ENCODE measurements around the gene PSMD12.
"Not testable (repeated sequence)": the region's sequence is repeated elsewhere in the genome, so short reads cannot be mapped to it uniquely, and the experiment has no call there.

The PSMD12 gene

DNA sequence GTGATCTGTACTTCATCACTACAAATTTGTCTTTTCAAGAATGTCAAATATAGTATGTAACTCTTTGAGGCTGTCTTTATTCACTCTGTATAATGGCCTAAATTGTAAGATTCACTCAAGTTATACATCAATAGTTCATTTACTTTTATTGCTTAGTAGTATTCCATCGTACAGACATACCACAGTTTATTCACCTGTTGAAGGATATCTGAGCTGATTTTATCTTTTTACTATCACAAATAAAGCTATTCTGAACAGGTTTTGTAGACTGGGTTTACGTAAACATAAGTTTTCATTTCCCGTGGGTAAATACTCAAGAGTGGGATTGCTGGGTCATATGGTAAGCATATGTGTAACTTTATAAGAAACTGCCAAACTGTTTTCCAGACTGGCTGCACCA, 18.6 kb downstream of the PSMD12 start:
- Histone ChIP-seq H3K27me3 (ENCODE audit: insufficient read depth, low read length) (no peaks in the 10 kb centered on the region), H3K36me3 (ENCODE audit: insufficient read depth, low read depth, low read length) (peaks cover 91% of the 10 kb centered on the region), H3K4me1 (ENCODE audit: insufficient read depth, low read length) (no peaks in the 10 kb centered on the region), H3K9ac (ENCODE audit: low read depth, low read length) (no peak overlapping the region), H3K4me3 (ENCODE audit: low read length) (no peak overlapping the region), H3K27ac (ENCODE audit: low read length) (no peak overlapping the region), H3K9me3 (ENCODE audit: insufficient read depth, low read depth, low read length) (no peaks in the 10 kb centered on the region)

DNA sequence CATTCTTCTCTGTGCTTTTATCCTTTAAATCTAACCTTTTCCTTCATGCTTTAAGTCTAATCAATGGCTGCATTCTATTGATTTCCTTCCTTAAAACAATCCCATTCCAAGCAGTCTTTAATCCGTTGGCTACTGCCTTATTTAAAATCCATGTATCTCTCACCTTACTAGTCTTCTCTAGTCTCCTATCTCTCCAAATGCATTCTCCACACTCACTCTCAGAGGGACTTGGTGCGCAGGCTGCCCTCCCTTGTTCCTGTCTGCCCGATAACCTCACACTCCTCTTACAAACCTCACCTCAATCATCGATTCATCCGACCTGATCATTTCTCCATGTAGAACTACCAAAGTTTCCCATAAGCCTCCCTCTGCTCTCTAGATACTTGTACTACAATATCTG, 23.1 kb downstream of the PSMD12 start:
- no peaks in the 10 kb centered on the region for H3K4me1 ChIP-seq (ENCODE audit: insufficient read depth, low read length)

DNA sequence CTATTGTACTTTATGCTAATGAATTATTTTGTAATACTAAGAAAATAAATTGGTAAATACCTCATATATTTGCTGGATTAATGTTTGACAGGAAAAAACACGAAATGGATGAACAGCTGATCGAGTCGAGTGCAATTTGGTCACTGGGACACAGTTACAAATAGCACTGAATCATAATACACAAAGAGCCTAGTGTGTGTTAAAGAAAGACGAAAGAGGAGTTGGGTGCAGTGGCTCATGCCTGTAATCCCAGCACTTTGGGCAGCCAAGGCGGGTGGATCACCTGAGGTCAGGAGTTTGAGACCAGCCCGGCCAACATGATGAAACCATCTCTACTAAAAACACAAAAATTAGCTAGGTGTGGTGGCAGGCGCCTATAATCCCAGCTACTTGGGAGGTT, 28.0 kb downstream of the PSMD12 start:
- not testable (repeated sequence) for H3K4me1 ChIP-seq (ENCODE audit: insufficient read depth, low read length); H3K4me3 ChIP-seq (ENCODE audit: low read length); H3K27ac ChIP-seq (ENCODE audit: low read length); H3K27me3 ChIP-seq (ENCODE audit: insufficient read depth, low read length); H3K9me3 ChIP-seq (ENCODE audit: insufficient read depth, low read depth, low read length); H3K9ac ChIP-seq (ENCODE audit: low read depth, low read length)
- peaks cover 40% of the 10 kb centered on the region for H3K36me3 ChIP-seq (ENCODE audit: insufficient read depth, low read depth, low read length)

More for the DNA sequence above, 23.1 kb downstream of the PSMD12 start:
- peaks cover 85% of the 10 kb centered on the region for H3K36me3 ChIP-seq (ENCODE audit: insufficient read depth, low read depth, low read length)
- H3K27me3 ChIP-seq (ENCODE audit: insufficient read depth, low read length): no peaks in the 10 kb centered on the region
- H3K27ac ChIP-seq (ENCODE audit: low read length): no peak overlapping the region
- no peak overlapping the region for H3K4me3 ChIP-seq (ENCODE audit: low read length)
- no peak overlapping the region for H3K9ac ChIP-seq (ENCODE audit: low read depth, low read length)
- H3K9me3 ChIP-seq (ENCODE audit: insufficient read depth, low read depth, low read length): no peaks in the 10 kb centered on the region

DNA sequence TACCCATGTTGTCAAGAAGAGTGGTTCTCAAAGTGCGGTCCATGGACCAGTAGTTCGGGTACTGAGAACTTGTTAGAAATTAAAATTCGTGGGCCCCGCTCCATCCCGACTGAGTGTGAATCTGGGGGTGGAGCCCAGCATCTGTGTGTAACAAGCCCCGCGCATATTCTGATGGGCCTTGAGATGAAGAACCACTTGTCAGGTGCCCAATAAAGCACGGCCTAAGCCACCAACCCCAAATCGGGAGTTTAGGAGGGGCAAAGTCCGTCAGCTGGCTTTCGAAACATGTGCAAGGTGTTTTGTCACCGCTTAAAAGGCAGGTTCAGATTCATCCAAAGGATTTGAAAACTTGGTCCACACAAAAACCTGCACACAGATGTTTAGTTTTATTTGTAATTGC, 29.5 kb downstream of the PSMD12 start:
- H3K27me3 ChIP-seq (ENCODE audit: insufficient read depth, low read length): no peaks in the 10 kb centered on the region

DNA sequence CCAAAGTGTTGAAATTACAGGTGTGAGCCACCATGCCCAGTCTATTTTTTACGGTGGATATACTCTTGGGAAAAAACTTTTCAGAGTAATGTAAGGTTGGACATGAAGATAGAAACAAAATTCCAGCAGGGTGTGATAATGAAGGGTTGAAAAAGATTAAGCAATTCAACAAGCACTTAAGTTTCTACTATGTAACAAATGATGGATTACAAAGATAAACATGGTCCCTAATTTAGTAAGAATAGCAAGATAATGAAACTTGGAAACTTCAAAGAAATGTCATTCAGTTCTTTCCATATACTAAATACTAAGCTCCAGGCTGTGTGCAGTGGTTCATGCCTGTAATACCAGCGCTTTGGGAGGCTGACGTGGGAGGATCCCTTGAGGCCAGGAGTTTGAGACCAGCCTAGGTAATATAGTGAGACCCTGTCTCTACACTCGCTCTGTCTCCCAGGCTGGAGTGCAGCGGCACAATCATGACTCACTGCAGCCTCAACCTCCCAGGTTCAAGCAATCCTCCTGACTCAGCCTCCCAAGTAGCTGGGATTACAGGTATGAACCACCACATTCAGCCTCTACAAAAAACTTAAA, 31.0 kb downstream of the PSMD12 start:
- H3K4me3 ChIP-seq (ENCODE audit: low read length): no peak overlapping the region
- H3K9ac ChIP-seq (ENCODE audit: low read depth, low read length): no peak overlapping the region
- H3K36me3 ChIP-seq (ENCODE audit: insufficient read depth, low read depth, low read length): peaks cover 10% of the 10 kb centered on the region; the same call in 1 of the 2 replicates
- H3K9me3 ChIP-seq (ENCODE audit: insufficient read depth, low read depth, low read length): no peaks in the 10 kb centered on the region
- no peaks in the 10 kb centered on the region for H3K4me1 ChIP-seq (ENCODE audit: insufficient read depth, low read length)
- H3K27me3 ChIP-seq (ENCODE audit: insufficient read depth, low read length): no peaks in the 10 kb centered on the region
- H3K27ac ChIP-seq (ENCODE audit: low read length): no peak overlapping the region

More for the DNA sequence above, 29.5 kb downstream of the PSMD12 start:
- no peak overlapping the region for H3K4me3 ChIP-seq (ENCODE audit: low read length)
- no peaks in the 10 kb centered on the region for H3K9me3 ChIP-seq (ENCODE audit: insufficient read depth, low read depth, low read length)
- peaks cover 25% of the 10 kb centered on the region for H3K36me3 ChIP-seq (ENCODE audit: insufficient read depth, low read depth, low read length)
- H3K9ac ChIP-seq (ENCODE audit: low read depth, low read length): no peak overlapping the region
- no peaks in the 10 kb centered on the region for H3K4me1 ChIP-seq (ENCODE audit: insufficient read depth, low read length)
- H3K27ac ChIP-seq (ENCODE audit: low read length): no peak overlapping the region

GRCh38 chr17:67332162-67332508, 34.2 kb downstream of the PSMD12 start:
- H3K36me3 ChIP-seq (ENCODE audit: insufficient read depth, low read depth, low read length); H3K27ac ChIP-seq (ENCODE audit: low read length); H3K4me3 ChIP-seq (ENCODE audit: low read length); H3K27me3 ChIP-seq (ENCODE audit: insufficient read depth, low read length); H3K4me1 ChIP-seq (ENCODE audit: insufficient read depth, low read length); H3K9ac ChIP-seq (ENCODE audit: low read depth, low read length); H3K9me3 ChIP-seq (ENCODE audit: insufficient read depth, low read depth, low read length): not testable (repeated sequence)

DNA sequence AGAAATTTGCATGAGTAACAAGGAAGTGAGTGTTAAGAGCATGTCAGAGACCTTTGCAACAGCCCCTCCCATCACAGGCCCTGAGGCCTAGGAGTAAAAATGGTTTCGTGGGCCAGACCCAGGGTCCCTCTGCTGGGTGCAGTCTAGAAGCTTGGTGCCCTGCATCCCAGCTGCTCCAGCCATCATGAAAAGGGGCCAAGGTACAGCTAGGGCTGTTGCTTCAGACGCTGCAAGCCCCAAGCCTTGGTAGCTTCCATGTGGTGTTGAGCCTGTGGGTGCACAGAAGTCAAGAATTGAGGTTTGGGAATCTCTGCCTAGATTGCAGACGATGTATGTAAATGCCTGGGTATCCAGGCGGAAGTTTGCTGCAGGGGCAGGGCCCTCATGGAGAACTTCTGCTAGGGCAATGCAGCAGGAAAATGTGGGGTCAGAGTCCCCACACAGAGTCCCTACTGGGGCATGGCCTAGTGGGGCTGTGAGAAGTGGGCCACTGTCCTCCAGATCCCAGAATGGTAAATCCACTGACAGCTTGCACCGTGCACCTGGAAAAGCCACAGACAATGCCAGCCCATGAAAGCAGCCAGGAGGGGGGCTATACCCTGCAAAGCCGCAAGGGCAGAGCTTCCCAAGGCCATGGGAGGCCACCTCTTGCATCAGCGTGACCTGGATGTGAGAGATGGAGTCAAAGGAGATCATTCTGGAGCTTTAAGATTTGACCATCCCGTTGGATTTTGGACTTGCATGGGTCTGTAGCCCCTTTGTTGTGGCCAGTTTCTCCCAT, 34.8 kb downstream of the PSMD12 start:
- H3K4me3 ChIP-seq (ENCODE audit: low read length); H3K36me3 ChIP-seq (ENCODE audit: insufficient read depth, low read depth, low read length); H3K9ac ChIP-seq (ENCODE audit: low read depth, low read length); H3K9me3 ChIP-seq (ENCODE audit: insufficient read depth, low read depth, low read length); H3K27ac ChIP-seq (ENCODE audit: low read length); H3K27me3 ChIP-seq (ENCODE audit: insufficient read depth, low read length); H3K4me1 ChIP-seq (ENCODE audit: insufficient read depth, low read length): not testable (repeated sequence)

DNA sequence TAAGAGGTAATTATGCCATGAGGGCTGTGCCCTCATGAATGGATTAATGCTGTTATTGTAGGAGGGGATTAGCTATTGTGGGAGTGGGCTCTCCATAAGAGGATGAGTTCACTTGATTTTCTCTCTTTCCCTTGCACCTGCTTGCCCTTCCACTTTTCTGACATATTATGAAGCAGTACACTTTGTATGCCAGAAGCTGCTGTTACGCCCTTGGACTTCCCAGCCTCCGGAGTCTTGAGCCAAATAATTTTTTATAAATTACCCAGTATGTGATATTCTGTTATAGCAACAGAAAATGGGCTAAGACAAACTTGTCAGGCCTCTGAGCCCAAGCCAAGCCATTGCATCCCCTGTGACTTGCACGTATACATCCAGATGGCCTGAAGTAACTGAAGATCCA, 38.4 kb downstream of the PSMD12 start:
- Histone ChIP-seq H3K9me3 (ENCODE audit: insufficient read depth, low read depth, low read length) (no peaks in the 10 kb centered on the region), H3K27me3 (ENCODE audit: insufficient read depth, low read length) (no peaks in the 10 kb centered on the region), H3K9ac (ENCODE audit: low read depth, low read length) (no peak overlapping the region), H3K4me3 (ENCODE audit: low read length) (no peak overlapping the region), H3K27ac (ENCODE audit: low read length) (no peak overlapping the region), H3K36me3 (ENCODE audit: insufficient read depth, low read depth, low read length) (no peaks in the 10 kb centered on the region), H3K4me1 (ENCODE audit: insufficient read depth, low read length) (no peaks in the 10 kb centered on the region)

DNA sequence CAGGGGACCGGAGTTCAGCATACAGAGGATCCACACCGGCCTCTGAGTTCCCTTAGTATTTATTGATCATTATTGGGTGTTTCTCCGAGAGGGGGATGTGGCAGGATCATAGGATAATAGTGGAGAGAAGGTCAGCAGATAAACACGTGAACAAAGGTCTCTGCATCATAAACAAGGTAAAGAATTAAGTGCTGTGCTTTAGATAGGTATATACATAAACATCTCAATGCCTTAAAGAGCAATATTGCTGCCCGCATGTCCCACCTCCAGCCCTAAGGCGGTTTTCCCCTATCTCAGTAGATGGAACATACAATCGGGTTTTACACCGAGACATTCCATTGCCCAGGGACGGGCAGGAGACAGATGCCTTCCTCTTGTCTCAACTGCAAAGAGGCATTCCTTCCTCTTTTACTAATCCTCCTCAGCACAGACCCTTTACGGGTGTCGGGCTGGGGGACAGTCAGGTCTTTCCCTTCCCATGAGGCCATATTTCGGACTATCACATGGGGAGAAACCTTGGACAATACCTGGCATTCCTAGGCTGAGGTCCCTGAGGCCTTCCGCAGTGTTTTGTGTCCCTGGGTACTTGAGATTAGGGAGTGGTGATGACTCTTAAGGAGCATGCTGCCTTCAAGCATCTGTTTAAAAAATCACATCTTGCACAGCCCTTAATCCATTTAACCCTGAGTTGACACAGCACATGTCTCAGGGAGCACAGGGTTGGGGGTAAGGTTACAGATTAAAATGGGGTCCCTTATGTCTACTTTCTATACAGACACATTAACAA, 39.2 kb downstream of the PSMD12 start:
- not testable (repeated sequence) for H3K9me3 ChIP-seq (ENCODE audit: insufficient read depth, low read depth, low read length); H3K9ac ChIP-seq (ENCODE audit: low read depth, low read length); H3K27ac ChIP-seq (ENCODE audit: low read length); H3K4me3 ChIP-seq (ENCODE audit: low read length); H3K36me3 ChIP-seq (ENCODE audit: insufficient read depth, low read depth, low read length); H3K27me3 ChIP-seq (ENCODE audit: insufficient read depth, low read length); H3K4me1 ChIP-seq (ENCODE audit: insufficient read depth, low read length)

- Histone ChIP-seq H3K4me3 (ENCODE audit: low read length) (no peak overlapping the region), H3K27ac (ENCODE audit: low read length) (no peak overlapping the region), H3K9ac (ENCODE audit: low read depth, low read length) (no peak overlapping the region), H3K27me3 (ENCODE audit: insufficient read depth, low read length) (no peaks in the 10 kb centered on the region), H3K4me1 (ENCODE audit: insufficient read depth, low read length) (peaks cover 6% of the 10 kb centered on the region; the same call in 1 of the 2 replicates), H3K9me3 (ENCODE audit: insufficient read depth, low read depth, low read length) (no peaks in the 10 kb centered on the region), H3K36me3 (ENCODE audit: insufficient read depth, low read depth, low read length) (no peaks in the 10 kb centered on the region)
These were observed 39.9 kb downstream of the PSMD12 start for GRCh38 chr17:67326440-67326839.

DNA sequence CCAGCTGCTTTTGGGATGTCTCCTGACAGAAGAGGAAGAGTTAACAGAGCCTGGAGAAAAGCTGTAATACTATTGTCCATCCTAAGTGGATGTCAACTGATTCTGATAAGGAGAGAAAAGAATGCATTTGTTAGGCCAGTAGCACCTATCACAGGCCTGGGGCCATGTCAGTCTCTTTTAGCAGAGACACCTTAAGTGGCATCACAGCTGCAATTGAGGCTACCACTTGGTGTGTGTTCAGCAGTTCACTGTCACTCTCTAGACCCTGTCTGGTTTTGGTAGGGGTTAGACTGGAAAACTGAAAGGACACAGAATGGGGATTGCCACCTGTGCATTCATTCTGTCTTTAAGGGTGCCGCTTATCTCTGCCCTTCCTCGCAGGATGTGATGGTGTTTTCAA, 42.0 kb downstream of the PSMD12 start:
- Histone ChIP-seq H3K9ac (ENCODE audit: low read depth, low read length) (no peak overlapping the region), H3K9me3 (ENCODE audit: insufficient read depth, low read depth, low read length) (no peaks in the 10 kb centered on the region), H3K4me3 (ENCODE audit: low read length) (no peak overlapping the region), H3K27ac (ENCODE audit: low read length) (no peak overlapping the region), H3K4me1 (ENCODE audit: insufficient read depth, low read length) (peaks cover 6% of the 10 kb centered on the region; the same call in 1 of the 2 replicates), H3K36me3 (ENCODE audit: insufficient read depth, low read depth, low read length) (no peaks in the 10 kb centered on the region), H3K27me3 (ENCODE audit: insufficient read depth, low read length) (no peaks in the 10 kb centered on the region)

GRCh38 chr17:67323445-67323844, 42.9 kb downstream of the PSMD12 start:
- no peak overlapping the region for H3K9ac ChIP-seq (ENCODE audit: low read depth, low read length)
- no peaks in the 10 kb centered on the region for H3K36me3 ChIP-seq (ENCODE audit: insufficient read depth, low read depth, low read length)

More at GRCh38 chr17:67323445-67323844, 42.9 kb downstream of the PSMD12 start:
- Histone ChIP-seq H3K27me3 (ENCODE audit: insufficient read depth, low read length) (no peaks in the 10 kb centered on the region), H3K27ac (ENCODE audit: low read length) (no peak overlapping the region), H3K9me3 (ENCODE audit: insufficient read depth, low read depth, low read length) (no peaks in the 10 kb centered on the region), H3K4me1 (ENCODE audit: insufficient read depth, low read length) (peaks cover 6% of the 10 kb centered on the region; the same call in 1 of the 2 replicates), H3K4me3 (ENCODE audit: low read length) (no peak overlapping the region)

Measured in iPS-20b (cell line).